HepG2 (cell line): ENCODE data around the gene ZNF221. TPM values are rescaled to one million over a fixed set of nuclear protein-coding genes. Genes with fewer than 3 reads are reported as not detected.
A peak's percentile ranks its signal among the peaks of the same experiment; 100 is the strongest.

ENCODE experiments used
- ATAC-seq: fragments of 200-7000 bp; cut with Tn5 transposase; 3 replicates; pipeline ENCODE4 v1.9.1; 2020; ENCODE audit warnings: mild to moderate bottlenecking, moderate library complexity
- BruUV-seq: library from RNA; stranded (reverse); fragments of 400-500 nt; replicated peaks from 2 replicates; lab custom pipeline; 2021; lab: Mats Ljungman, UMichigan
- CTCF ChIA-PET: fragments of 300-600 bp; formaldehyde crosslinking; extraction: SDS; loops from one replicate; lab custom pipeline; 2021; ENCODE audit warnings: low total read pairs, inconsistent platforms, low intra/inter-chr PET ratio; lab: Yijun Ruan, JAX
- POLR2A ChIA-PET: fragments of 350-600 bp; sonication (Branson Sonifier 250); formaldehyde crosslinking; loops from one replicate; lab custom pipeline; 2020; ENCODE audit warnings: antibody characterized with exemption, inconsistent platforms; lab: Yijun Ruan, JAX
- DNase-seq: peaks from one replicate; pipeline ENCODE4 v3.0.0-alpha.2; 2015; ENCODE audit warnings: low spot score
- FAIRE-seq: peaks from 3 replicates; lab custom pipeline; 2011; peaks lifted over from hg19 to GRCh38; lab: Jason Lieb, UNC
- H2AFZ ChIP-seq: one replicate; pipeline ENCODE4 v1.6.1; 2011; ENCODE audit warnings: low read length, inconsistent platforms
- H3K27ac ChIP-seq: fragments of 300-600 bp; 3 replicates; pipeline ENCODE4 v1.8.0; 2011; ENCODE audit warnings: mixed run types, mild to moderate bottlenecking, mixed read lengths, low read length, inconsistent platforms; ENCODE audit not compliant: insufficient read depth; ENCODE audit errors: extremely low read length
- H3K27me3 ChIP-seq, 2 experiments: fragments of 200-600 bp in 1 of 2; 2 replicates in 1 of 2; 3 replicates in 1 of 2; pipeline versions ENCODE4 v1.6.0 to v1.8.0; 2011; ENCODE audit warnings: low read length in 2 of 2, mild to moderate bottlenecking in 2 of 2, moderate library complexity in 2 of 2, inconsistent platforms in 1 of 2; ENCODE audit not compliant: insufficient read depth in 2 of 2, control insufficient read depth in 1 of 2
- H3K36me3 ChIP-seq, 2 experiments: fragments of 200-600 bp in 1 of 2; replicated peaks in 1 of 2; 2 replicates in 1 of 2; 3 replicates in 1 of 2; pipeline versions ENCODE4 v1.5.1 to v1.8.0; 2011; ENCODE audit warnings: low read length in 2 of 2, inconsistent platforms in 1 of 2; ENCODE audit not compliant: insufficient read depth in 2 of 2, control insufficient read depth in 1 of 2
- H3K4me1 ChIP-seq: 2 replicates; pipeline ENCODE4 v1.5.1; 2012; ENCODE audit warnings: low read length, inconsistent platforms; ENCODE audit not compliant: insufficient read depth
- H3K4me2 ChIP-seq: 2 replicates; pipeline ENCODE4 v1.6.0; 2011; ENCODE audit warnings: low read depth, low read length, inconsistent platforms
- H3K4me3 ChIP-seq, 3 experiments: fragments of 200-600 bp in 1 of 3; sonication (generic), shearing (Covaris generic) in 1 of 3; replicated peaks in 1 of 3; 2 replicates each; pipeline ENCODE4 v1.5.1; 2011 to 2016; ENCODE audit warnings: low read length in 3 of 3, inconsistent platforms in 2 of 3, low read depth in 2 of 3, mild to moderate bottlenecking in 2 of 3, control low read depth in 1 of 3, mixed read lengths in 1 of 3; ENCODE audit not compliant: insufficient read depth in 1 of 3
- H3K79me2 ChIP-seq: one replicate; pipeline ENCODE4 v1.6.1; 2011; ENCODE audit warnings: low read length, inconsistent platforms; ENCODE audit not compliant: insufficient read depth
- H3K9ac ChIP-seq: 2 replicates; pipeline ENCODE4 v1.6.0; 2011; ENCODE audit warnings: mild to moderate bottlenecking, low read depth, low read length, inconsistent platforms; ENCODE audit not compliant: insufficient read depth
- H3K9me3 ChIP-seq: 2 replicates; pipeline ENCODE4 v1.5.1; 2012; ENCODE audit warnings: mild to moderate bottlenecking, low read length
- H4K20me1 ChIP-seq: 2 replicates; pipeline ENCODE4 v1.6.0; 2011; ENCODE audit warnings: inconsistent platforms, mild to moderate bottlenecking, low read length, moderate library complexity; ENCODE audit not compliant: insufficient read depth
- KAT8 ChIP-seq: IDR thresholded peaks from 2 replicates; pipeline ENCODE4 v1.6.1; 2016; ENCODE audit warnings: missing genetic modification reagents, missing compliant biosample characterization
- NCOA1 ChIP-seq: sonication (generic); formaldehyde crosslinking; IDR thresholded peaks from 2 replicates; pipeline ENCODE4 v1.9.0; 2021; ENCODE audit warnings: missing genetic modification reagents
- NR2C2 ChIP-seq: sonication (generic); formaldehyde crosslinking; IDR thresholded peaks from 2 replicates; pipeline ENCODE4 v1.4.0; 2020; ENCODE audit warnings: missing genetic modification reagents, mild to moderate bottlenecking, moderate library complexity, borderline replicate concordance
- POLR2G ChIP-seq: fragments of 200-400 bp; formaldehyde crosslinking; IDR thresholded peaks from 2 replicates; pipeline ENCODE4 v1.6.1; 2018; ENCODE audit warnings: mild to moderate bottlenecking, low read depth, low read length, moderate library complexity
- SP4 ChIP-seq: sonication (generic); formaldehyde crosslinking; IDR thresholded peaks from 2 replicates; pipeline ENCODE4 v1.8.1; 2023; ENCODE audit warnings: mild to moderate bottlenecking, missing genetic modification reagents
- YY1 ChIP-seq: IDR thresholded peaks from 2 replicates; pipeline ENCODE4 v1.6.1; 2011; ENCODE audit warnings: low read length, low read depth, moderate library complexity, mild to moderate bottlenecking; ENCODE audit not compliant: insufficient read depth, insufficient replicate concordance
- ZFX ChIP-seq: sonication (generic); formaldehyde crosslinking; IDR thresholded peaks from 2 replicates; pipeline ENCODE4 v1.4.0; 2020; ENCODE audit warnings: mild to moderate bottlenecking, low read depth, missing genetic modification reagents, moderate library complexity
- ZKSCAN8 ChIP-seq: IDR thresholded peaks from 2 replicates; pipeline ENCODE4 v1.6.1; 2016; ENCODE audit warnings: borderline replicate concordance, missing genetic modification reagents, missing compliant biosample characterization
- ZNF207 ChIP-seq: fragments of 450-650 bp; IDR thresholded peaks from 2 replicates; pipeline ENCODE4 v1.6.1; 2016; ENCODE audit warnings: antibody characterized with exemption, borderline replicate concordance
- ZNF430 ChIP-seq: sonication (generic); formaldehyde crosslinking; IDR thresholded peaks from 2 replicates; pipeline ENCODE4 v1.9.0; 2021; ENCODE audit warnings: mild to moderate bottlenecking, missing genetic modification reagents
- ZNF567 ChIP-seq: sonication (generic); formaldehyde crosslinking; IDR thresholded peaks from 2 replicates; pipeline ENCODE4 v1.8.1; 2023; ENCODE audit warnings: mild to moderate bottlenecking, missing genetic modification reagents, borderline replicate concordance
- ZNF747 ChIP-seq: sonication (generic); formaldehyde crosslinking; IDR thresholded peaks from 2 replicates; pipeline ENCODE4 v1.8.1; 2023; ENCODE audit warnings: missing genetic modification reagents, mild to moderate bottlenecking, borderline replicate concordance
- ZSCAN31 ChIP-seq: sonication (generic); formaldehyde crosslinking; IDR thresholded peaks from 2 replicates; pipeline ENCODE4 v1.5.0; 2020; ENCODE audit warnings: low read depth, mild to moderate bottlenecking, missing genetic modification reagents
- WGBS: methylation state at CpG from one replicate; pipeline ENCODE4 v1.1.6; 2017; ENCODE audit warnings: low lambda C conversion rate; 5-methylcytosine and 5-hydroxymethylcytosine counted together
- in situ Hi-C: cut with HindIII; loops from 2 replicates; pipeline ENCODE4 v1.10.0; 2017; ENCODE audit warnings: low pct_unique_long_range_greater_than_20kb; ENCODE audit not compliant: extremely low pct_ligation_motif_present
- intact Hi-C: fragments of 100-400 bp; cut with micrococcal nuclease; formaldehyde crosslinking; loops from one replicate; pipeline ENCODE4 v1.10.0; 2022; ENCODE audit not compliant: unreplicated experiment
- polyA plus RNA-seq, 8 experiments: library from polyadenylated mRNA; depleted of rRNA in 3 of 8; stranded (reverse) in 7 of 8; unstranded in 1 of 8; fragments of >200 nt; fragmentation: Illumina TruSeq in 4 of 8; extraction: Trizol in 4 of 8; gene quantifications; 2 replicates each; pipeline versions ENCODE4 v1.2.1 to v1.2.3, GENCODE V29; 2011 to 2016; ENCODE audit warnings: low read depth in 4 of 8, missing spikeins in 1 of 8, mixed read lengths in 1 of 8; ENCODE audit not compliant: insufficient read depth in 1 of 8
- total RNA-seq, 5 experiments: library from RNA; depleted of rRNA; stranded (reverse); fragments of >200 nt; fragmentation: Illumina TruSeq; extraction: Trizol; gene quantifications; 2 replicates each; pipeline ENCODE4 v1.2.3, GENCODE V29; 2016; ENCODE audit warnings: low read depth in 1 of 5
- TF ChIP-seq, protein P1 (sequence below): sonication (generic); formaldehyde crosslinking; conservative IDR thresholded peaks from 2 replicates; pipeline ENCODE4 v1.8.0; 2022; ENCODE audit warnings: mild to moderate bottlenecking, moderate library complexity, missing genetic modification reagents
- TF ChIP-seq, protein P2 (sequence below): sonication (generic); formaldehyde crosslinking; IDR thresholded peaks from 2 replicates; pipeline ENCODE4 v1.4.0; 2020; ENCODE audit warnings: mild to moderate bottlenecking, missing genetic modification reagents
- TF ChIP-seq, protein P3 (sequence below): sonication (generic); formaldehyde crosslinking; IDR thresholded peaks from 2 replicates; pipeline ENCODE4 v1.4.0; 2020; ENCODE audit warnings: missing genetic modification reagents

The ZNF221 gene
- total and polyA plus RNA-seq, 2 of the 13 experiments (the other 11 are each of a cell fraction or from before 2014, with no cell fraction given) = 0.48 to 3.4 TPM

DNA sequence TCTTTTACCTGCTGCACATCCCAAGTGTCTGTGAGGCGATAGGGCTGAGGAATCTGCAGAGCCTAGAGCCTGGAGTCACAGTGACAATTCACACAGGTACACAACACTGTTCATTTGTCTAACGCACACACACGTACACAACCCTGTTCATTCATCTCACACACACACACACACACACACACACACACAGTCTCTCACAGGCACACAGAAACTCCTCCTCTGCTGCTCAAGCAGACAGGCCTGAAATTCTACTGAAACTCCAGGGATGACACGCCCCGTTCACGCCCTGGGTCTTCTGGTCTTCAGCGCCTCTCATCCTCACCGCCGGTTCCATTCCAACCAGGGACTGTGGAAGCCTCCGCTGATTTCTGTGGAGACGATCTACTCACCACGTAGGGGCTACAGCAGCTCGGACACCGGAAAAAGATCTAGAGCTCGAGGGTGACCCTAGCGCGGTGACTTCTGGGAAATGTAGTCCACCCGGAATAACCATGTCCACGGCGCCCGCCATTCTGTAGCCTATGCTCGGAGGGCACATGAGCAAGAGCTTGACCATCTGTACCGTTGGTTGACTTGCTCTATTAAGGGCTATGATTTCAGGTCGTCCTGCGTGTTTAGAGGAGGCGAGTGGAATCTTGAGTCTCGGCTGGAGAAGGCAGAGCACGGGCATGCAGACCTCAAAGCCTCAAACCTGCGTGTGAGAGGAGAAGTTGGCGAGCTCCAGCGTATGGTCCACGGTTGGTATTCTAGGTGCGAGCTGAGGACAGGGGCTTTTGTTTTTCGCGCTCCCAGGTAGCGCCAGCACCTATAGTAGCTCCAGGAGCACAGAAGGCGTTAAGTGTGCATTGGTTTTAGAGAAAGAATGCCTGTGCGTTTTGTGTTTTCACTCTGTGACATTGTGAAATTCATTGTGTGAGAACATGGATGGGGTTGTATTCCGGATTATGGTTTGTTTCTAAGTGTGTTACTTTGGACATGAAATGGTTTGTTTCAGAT, 49.3 kb upstream of the ZNF221 start:
- ATAC-seq = peak; percentile 99
- H4K20me1 ChIP-seq = no peaks in the 10 kb centered on the region
- H3K27ac ChIP-seq = peak overlapping the region; percentile 6
- no TSS peak for BruUV-seq
- ChIA-PET POLR2A (interaction anchor here (0.6 to 1.4 kb wide), 8 partner anchors 12 to 599 kb away, joined by 3 to 8 read pairs (median 4); partner anchors contain the start of genes SMG9, ZNF180, ZNF221 and ZNF226), CTCF (no interaction called here)
- 33% methylated on average over 30 of the region's 39 CpGs for WGBS
- intact Hi-C loops = no loop called here
- no peaks in the 10 kb centered on the region for H3K79me2 ChIP-seq
- H3K9ac ChIP-seq = peak overlapping the region; percentile 48; the same call in 1 of the 2 replicates
- peak; percentile 52 for FAIRE-seq
- no peaks in the 10 kb centered on the region for H3K36me3 ChIP-seq
- peak overlapping the region; percentile 89 for H2AFZ ChIP-seq
- H3K27me3 ChIP-seq = no peaks in the 10 kb centered on the region
- peaks cover 59% of the 10 kb centered on the region for H3K9me3 ChIP-seq
- in situ Hi-C loops = no loop called here
- H3K4me2 ChIP-seq = peak overlapping the region; percentile 70
- DNase-seq = peak; percentile 80
- H3K4me1 ChIP-seq = peaks cover 7% of the 10 kb centered on the region; the same call in 1 of the 2 replicates
- peak overlapping the region; percentile 53 to 70 (median 67) for H3K4me3 ChIP-seq
- 0 out of 2 replicates have a peak, but pooled peaks have one; percentile 34 for TF ChIP-seq ZNF747 (CRISPR knock-in tag)
- peak; percentile 47; the same call in 1 of the 2 replicates for TF ChIP-seq POLR2G
- TF ChIP-seq ZNF567 (CRISPR knock-in tag) = no peak
- peak; percentile 99 for TF ChIP-seq NR2C2 (CRISPR knock-in tag)
- TF ChIP-seq ZNF430 (CRISPR knock-in tag) = peak; percentile 31; the same call in 1 of the 2 replicates
- TF ChIP-seq, protein P1, sequence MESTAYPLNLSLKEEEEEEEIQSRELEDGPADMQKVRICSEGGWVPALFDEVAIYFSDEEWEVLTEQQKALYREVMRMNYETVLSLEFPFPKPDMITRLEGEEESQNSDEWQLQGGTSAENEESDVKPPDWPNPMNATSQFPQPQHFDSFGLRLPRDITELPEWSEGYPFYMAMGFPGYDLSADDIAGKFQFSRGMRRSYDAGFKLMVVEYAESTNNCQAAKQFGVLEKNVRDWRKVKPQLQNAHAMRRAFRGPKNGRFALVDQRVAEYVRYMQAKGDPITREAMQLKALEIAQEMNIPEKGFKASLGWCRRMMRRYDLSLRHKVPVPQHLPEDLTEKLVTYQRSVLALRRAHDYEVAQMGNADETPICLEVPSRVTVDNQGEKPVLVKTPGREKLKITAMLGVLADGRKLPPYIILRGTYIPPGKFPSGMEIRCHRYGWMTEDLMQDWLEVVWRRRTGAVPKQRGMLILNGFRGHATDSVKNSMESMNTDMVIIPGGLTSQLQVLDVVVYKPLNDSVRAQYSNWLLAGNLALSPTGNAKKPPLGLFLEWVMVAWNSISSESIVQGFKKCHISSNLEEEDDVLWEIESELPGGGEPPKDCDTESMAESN = peak; percentile 55; the same call in 1 of the 2 replicates
- peak; percentile 79 for TF ChIP-seq KAT8 (CRISPR knock-in tag)
- no peak for TF ChIP-seq NCOA1 (CRISPR knock-in tag)
- TF ChIP-seq, protein P2, sequence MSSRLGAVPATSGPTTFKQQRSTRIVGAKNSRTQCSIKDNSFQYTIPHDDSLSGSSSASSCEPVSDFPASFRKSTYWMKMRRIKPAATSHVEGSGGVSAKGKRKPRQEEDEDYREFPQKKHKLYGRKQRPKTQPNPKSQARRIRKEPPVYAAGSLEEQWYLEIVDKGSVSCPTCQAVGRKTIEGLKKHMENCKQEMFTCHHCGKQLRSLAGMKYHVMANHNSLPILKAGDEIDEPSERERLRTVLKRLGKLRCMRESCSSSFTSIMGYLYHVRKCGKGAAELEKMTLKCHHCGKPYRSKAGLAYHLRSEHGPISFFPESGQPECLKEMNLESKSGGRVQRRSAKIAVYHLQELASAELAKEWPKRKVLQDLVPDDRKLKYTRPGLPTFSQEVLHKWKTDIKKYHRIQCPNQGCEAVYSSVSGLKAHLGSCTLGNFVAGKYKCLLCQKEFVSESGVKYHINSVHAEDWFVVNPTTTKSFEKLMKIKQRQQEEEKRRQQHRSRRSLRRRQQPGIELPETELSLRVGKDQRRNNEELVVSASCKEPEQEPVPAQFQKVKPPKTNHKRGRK = no peak
- TF ChIP-seq SP4 (CRISPR knock-in tag) = peak; percentile 67; the same call in 1 of the 2 replicates
- no peak for TF ChIP-seq ZNF207
- peak; percentile 66; the same call in 1 of the 2 replicates for TF ChIP-seq ZSCAN31 (CRISPR knock-in tag)
- TF ChIP-seq, protein P3, sequence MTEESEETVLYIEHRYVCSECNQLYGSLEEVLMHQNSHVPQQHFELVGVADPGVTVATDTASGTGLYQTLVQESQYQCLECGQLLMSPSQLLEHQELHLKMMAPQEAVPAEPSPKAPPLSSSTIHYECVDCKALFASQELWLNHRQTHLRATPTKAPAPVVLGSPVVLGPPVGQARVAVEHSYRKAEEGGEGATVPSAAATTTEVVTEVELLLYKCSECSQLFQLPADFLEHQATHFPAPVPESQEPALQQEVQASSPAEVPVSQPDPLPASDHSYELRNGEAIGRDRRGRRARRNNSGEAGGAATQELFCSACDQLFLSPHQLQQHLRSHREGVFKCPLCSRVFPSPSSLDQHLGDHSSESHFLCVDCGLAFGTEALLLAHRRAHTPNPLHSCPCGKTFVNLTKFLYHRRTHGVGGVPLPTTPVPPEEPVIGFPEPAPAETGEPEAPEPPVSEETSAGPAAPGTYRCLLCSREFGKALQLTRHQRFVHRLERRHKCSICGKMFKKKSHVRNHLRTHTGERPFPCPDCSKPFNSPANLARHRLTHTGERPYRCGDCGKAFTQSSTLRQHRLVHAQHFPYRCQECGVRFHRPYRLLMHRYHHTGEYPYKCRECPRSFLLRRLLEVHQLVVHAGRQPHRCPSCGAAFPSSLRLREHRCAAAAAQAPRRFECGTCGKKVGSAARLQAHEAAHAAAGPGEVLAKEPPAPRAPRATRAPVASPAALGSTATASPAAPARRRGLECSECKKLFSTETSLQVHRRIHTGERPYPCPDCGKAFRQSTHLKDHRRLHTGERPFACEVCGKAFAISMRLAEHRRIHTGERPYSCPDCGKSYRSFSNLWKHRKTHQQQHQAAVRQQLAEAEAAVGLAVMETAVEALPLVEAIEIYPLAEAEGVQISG (CRISPR knock-in tag) = peak; percentile 86
- no peak for TF ChIP-seq ZKSCAN8 (CRISPR knock-in tag)
- peak; percentile 87 for TF ChIP-seq YY1
- peak; percentile 58 for TF ChIP-seq ZFX
